LNCaP clone FGC (cell line): ENCODE data around the gene SLC1A3.
"Not testable (repeated sequence)": the region's sequence is repeated elsewhere in the genome, so short reads cannot be mapped to it uniquely, and the experiment has no call there.

Experiments
- DNase-seq: peaks from one replicate; pipeline ENCODE4 v3.0.0-alpha.2; 2011; ENCODE audit warnings: low read depth
- H3K4me3 ChIP-seq: 2 replicates; pipeline ENCODE4 v1.5.1; 2011; ENCODE audit warnings: mild to moderate bottlenecking, low read depth, low read length, control low read depth
- CTCF ChIP-seq: IDR thresholded peaks from 2 replicates; pipeline ENCODE4 v1.5.1; 2012; ENCODE audit warnings: mild to moderate bottlenecking; ENCODE audit not compliant: control insufficient read depth, insufficient read depth; ENCODE audit errors: extremely low read depth

Gene SLC1A3

DNA sequence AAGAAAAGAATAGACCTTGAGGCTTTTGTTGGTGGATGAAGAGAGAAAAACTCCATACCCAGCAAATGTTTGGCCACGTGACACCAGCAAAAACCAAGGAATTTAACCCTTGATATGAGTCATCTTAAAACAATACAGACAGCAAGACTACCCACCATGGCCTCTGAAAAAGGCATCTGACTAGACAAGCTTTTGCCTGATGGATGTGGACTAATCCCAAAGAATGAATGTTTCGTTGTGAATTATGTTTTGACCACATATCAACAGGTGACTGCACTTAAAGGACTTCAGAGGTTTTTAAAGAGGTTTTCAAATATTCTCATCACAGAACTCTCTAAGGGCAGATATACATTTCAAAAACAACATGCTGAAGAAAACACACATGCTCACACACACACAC is 33.0 kb upstream of the SLC1A3 start:
- DNase-seq = no peak
- no peak for TF ChIP-seq CTCF
- H3K4me3 ChIP-seq = no peak overlapping the region

DNA sequence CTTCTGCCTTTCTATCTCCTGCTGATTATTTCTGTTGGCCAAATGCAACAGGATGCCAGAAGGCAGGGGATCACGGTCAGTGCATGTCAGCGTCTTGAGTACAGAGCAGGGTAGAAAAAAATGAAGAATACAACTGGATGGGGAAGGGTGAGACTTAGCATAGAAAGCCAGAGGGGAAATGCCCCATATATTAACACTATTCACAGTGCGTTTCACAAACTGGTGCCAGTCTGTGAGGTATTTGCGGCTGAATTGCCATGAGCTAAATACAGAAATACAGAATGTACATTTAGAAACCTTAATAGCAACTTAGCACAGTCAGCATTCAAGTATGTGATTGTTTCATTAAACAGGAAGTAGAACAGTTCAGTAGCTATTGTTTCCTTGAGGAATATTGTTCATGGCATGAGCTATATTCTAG is 31.0 kb upstream of the SLC1A3 start:
- H3K4me3 ChIP-seq = no peak overlapping the region
- DNase-seq = no peak
- no peak for TF ChIP-seq CTCF

DNA sequence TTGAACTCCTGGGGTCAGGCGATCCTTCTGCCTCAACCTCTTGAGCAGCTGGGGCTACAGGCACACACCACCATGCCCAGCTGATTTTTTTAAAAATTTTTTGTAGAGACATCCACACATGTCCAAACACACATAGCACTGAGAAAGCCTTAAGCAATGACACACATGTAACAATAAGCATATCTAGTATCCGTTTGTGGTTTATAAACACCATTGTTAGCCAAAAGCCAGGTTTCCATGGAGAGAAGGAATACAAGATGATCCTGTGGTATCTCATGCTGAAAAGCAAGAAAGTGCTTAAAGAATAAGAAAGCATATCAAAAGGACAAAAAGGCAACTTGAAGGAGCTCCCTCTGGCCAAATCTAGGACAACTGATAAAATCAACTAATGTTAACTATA is 29.7 kb upstream of the SLC1A3 start:
- no peak overlapping the region for H3K4me3 ChIP-seq
- TF ChIP-seq CTCF = no peak

DNA sequence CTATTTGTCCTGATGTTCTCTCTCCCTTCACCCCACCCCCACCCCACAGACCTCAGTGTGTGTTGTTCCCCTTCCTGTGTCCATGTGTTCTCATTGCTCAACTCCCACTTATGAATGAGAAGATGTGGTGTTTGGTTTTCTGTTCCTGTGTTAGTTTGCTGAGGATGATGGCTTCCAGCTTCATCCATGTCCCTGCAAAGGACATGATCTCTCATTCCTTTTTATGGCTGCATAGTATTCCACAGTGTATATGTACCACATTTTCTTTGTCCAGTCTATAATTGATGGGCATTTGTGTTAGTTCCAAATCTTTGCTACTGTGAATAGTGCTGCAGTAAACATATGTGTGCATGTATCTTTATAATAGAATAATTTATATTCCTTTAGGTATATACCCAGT is 26.5 kb upstream of the SLC1A3 start:
- DNase-seq = not testable (repeated sequence)

More for the DNA sequence above, 29.7 kb upstream of the SLC1A3 start:
- DNase-seq = no peak

GRCh38 chr5:36581070-36581469 is 25.3 kb upstream of the SLC1A3 start:
- H3K4me3 ChIP-seq = no peak overlapping the region
- DNase-seq = no peak
- no peak for TF ChIP-seq CTCF

More for the DNA sequence above, 26.5 kb upstream of the SLC1A3 start:
- H3K4me3 ChIP-seq = not testable (repeated sequence)

DNA sequence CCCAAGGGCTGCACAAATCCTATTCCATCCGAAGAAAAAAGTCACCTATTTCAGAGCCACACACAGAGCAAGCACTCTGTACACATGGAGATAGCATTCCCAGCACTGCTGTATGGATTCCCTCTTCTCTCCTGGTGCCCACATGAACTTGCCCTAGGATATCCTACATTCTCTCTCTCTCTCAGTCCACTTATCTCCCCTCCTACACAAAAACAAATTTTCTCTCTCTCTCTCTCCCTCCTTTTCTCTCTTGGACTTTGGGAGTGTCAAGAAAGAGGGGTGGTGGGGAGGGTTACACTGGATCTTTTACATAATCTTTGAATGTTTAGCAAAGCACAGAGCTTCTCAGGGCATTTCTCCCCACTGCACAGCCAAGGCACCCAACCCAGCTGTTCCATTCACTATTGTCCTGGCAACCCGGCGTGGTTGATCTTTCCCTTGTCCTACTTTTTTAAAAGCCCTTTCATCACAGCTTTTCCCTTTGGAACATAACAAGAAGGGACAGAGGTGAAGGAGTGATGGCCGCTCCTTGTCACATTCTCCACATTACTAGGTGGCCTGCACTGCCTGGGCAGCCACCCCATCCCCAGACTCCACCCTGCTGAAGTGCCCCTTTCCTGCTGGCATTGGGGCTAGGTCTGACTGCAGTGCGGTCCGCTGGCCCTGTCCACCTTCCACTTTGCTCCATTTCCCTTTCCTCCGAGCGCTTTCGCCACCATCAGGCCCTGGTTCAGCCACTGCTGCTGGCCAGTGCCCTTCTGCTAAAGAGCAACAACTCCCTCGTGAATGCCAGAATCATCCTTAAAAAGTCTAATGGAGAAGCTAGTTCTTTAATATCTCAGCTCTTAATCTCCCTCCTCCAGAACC is 22.2 kb upstream of the SLC1A3 start:
- no peak for TF ChIP-seq CTCF
- no peak overlapping the region for H3K4me3 ChIP-seq
- DNase-seq = no peak

DNA sequence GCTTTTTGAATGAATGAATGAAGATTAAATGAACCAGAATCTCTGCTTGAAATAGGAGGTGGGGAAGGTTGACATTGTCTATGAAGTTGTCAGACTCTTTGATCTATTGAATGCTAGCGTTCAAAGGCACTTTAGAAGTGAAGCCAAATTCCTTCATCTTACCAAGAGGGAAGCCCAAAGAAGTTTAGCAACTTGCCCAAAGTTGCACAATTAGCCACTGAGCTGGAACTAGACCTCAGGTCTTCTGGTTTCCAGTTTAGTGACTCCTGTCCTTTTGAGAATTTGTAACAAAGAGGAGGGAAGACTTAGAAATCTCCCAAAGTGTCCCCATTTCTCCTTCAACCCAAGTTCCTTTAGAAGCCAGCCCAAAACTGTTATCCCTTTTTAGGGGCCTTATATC is 20.7 kb upstream of the SLC1A3 start:
- no peak for DNase-seq
- no peak overlapping the region for H3K4me3 ChIP-seq
- no peak for TF ChIP-seq CTCF
